ENCODE results near the gene ART3.

ART3 gene

DNA sequence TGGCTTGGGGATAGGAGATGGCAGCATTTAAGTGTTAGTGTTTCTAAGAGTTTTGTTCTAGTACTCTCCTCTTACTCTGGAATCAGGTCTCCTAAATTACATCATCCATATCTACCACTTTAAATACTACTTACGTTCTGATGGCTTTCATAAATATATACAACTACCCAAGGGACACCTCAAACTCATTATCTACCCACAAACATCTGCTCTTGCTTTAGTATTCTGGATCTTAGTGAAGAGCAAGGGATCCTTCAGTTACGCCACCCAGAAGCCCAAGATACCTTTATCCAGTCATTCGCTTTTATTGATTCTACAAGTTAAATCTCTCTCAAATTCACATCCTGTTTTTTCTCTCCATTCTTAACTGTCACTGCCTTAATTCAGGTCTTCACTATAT is 66.7 kb downstream of the ART3 start:
- TF ChIP-seq, protein P1, sequence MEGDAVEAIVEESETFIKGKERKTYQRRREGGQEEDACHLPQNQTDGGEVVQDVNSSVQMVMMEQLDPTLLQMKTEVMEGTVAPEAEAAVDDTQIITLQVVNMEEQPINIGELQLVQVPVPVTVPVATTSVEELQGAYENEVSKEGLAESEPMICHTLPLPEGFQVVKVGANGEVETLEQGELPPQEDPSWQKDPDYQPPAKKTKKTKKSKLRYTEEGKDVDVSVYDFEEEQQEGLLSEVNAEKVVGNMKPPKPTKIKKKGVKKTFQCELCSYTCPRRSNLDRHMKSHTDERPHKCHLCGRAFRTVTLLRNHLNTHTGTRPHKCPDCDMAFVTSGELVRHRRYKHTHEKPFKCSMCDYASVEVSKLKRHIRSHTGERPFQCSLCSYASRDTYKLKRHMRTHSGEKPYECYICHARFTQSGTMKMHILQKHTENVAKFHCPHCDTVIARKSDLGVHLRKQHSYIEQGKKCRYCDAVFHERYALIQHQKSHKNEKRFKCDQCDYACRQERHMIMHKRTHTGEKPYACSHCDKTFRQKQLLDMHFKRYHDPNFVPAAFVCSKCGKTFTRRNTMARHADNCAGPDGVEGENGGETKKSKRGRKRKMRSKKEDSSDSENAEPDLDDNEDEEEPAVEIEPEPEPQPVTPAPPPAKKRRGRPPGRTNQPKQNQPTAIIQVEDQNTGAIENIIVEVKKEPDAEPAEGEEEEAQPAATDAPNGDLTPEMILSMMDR (IDR thresholded peaks at IDR 0.05; ENCODE audit: low read depth, low read length) = no peak
- no peak overlapping the region for H3K4me3 ChIP-seq (ENCODE audit: low read depth, low read length)
- in situ Hi-C loops (cut with HindIII; ENCODE audit: low sequenced_read_pairs) = no loop called here
- DNase-seq (ENCODE audit: low read depth, low spot score) = no peak

DNA sequence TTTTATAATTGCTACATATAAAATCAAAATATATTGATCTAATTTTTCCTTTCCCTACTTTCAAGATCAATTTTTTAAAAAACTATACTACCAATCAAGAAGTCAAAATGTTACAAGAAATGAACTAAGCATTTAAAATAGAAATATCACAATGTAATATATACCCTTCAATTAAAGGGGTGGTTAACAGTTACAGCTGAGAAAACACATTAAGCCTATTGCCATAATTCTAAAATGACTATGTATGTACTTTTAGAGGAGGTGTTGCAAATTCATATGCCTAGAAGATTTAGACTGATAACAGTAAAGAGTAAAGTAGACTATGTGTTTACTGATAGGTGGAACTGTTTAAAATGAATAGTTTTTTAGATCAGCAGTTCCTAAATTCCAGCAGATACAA is 70.0 kb downstream of the ART3 start:
- in situ Hi-C loops (cut with HindIII; ENCODE audit: low sequenced_read_pairs) = no loop called here
- TF ChIP-seq, protein P1 (IDR thresholded peaks at IDR 0.05; ENCODE audit: low read depth, low read length) = no peak
- H3K4me3 ChIP-seq (ENCODE audit: low read depth, low read length) = no peak overlapping the region
- DNase-seq (ENCODE audit: low read depth, low spot score) = no peak

GRCh38 chr4:76147454-76148141 is 73.1 kb downstream of the ART3 start:
- in situ Hi-C loops (cut with HindIII; ENCODE audit: low sequenced_read_pairs) = no loop called here
- peak; percentile 93 for DNase-seq (ENCODE audit: low read depth, low spot score)
- H3K4me3 ChIP-seq (ENCODE audit: low read depth, low read length) = peak overlapping the region; percentile 87
- TF ChIP-seq, protein P1 (IDR thresholded peaks at IDR 0.05; ENCODE audit: low read depth, low read length) = no peak

- peak; percentile 97 for DNase-seq (ENCODE audit: low read depth, low spot score)
- TF ChIP-seq, protein P1 (IDR thresholded peaks at IDR 0.05; ENCODE audit: low read depth, low read length) = no peak
- peak within 1 kb of the TSS; percentile 87 for H3K4me3 ChIP-seq (ENCODE audit: low read depth, low read length)
- in situ Hi-C loops (cut with HindIII; ENCODE audit: low sequenced_read_pairs) = no loop called here
Measured at GRCh38 chr4:76148142-76148865, 73.8 kb downstream of the ART3 start, which contains the start of gene NUP54. Gene NUP54, minus strand, starts transcription at chr4:76148397. Its CDS starts 23 bp downstream, at chr4:76148374.

DNA sequence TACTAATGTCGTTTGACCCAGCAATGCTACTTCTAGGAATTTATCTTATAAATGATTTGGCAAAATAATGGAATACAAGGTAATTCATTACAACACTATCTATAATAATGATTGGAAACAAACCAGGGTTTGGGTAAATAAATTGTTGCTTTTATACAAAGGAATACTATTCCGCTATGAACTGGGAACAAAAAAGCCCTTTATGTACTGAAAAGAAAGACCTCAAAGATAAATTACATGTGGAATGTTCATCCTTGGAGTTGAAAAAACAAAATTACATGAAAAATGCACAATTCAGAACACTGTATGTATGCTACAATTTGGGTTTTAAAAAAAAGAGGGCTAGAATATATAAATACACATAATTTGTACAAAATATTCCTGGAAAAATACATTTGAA is 78.8 kb downstream of the ART3 start:
- TF ChIP-seq, protein P1 (IDR thresholded peaks at IDR 0.05; ENCODE audit: low read depth, low read length) = no peak
- DNase-seq (ENCODE audit: low read depth, low spot score) = no peak
- H3K4me3 ChIP-seq (ENCODE audit: low read depth, low read length) = no peak overlapping the region
- in situ Hi-C loops (cut with HindIII; ENCODE audit: low sequenced_read_pairs) = no loop called here

- no peak for DNase-seq (ENCODE audit: low read depth, low spot score)
- in situ Hi-C loops (cut with HindIII; ENCODE audit: low sequenced_read_pairs) = no loop called here
- H3K4me3 ChIP-seq (ENCODE audit: low read depth, low read length) = no peak overlapping the region
- TF ChIP-seq, protein P1 (IDR thresholded peaks at IDR 0.05; ENCODE audit: low read depth, low read length) = no peak
Measured at GRCh38 chr4:76155979-76156378, 81.5 kb downstream of the ART3 start.
